Measurements from ENCODE around the gene BANF2. TPM values are rescaled to one million over a fixed set of nuclear protein-coding genes. Genes with fewer than 3 reads are reported as not detected.
A peak's percentile ranks its signal among the peaks of the same experiment; 100 is the strongest.

The BANF2 gene
- total and polyA plus RNA-seq, 2 of the 13 experiments (the other 11 are each of a cell fraction or from before 2014, with no cell fraction given), result 0.35 TPM; not detected in 1

GRCh38 chr20:17682103-17682888, 17.5 kb upstream of the BANF2 start, which contains the start of gene RRBP1 (continued):
- TF ChIP-seq NR2C2 (CRISPR knock-in tag; IDR thresholded peaks at IDR 0.05; ENCODE audit: borderline replicate concordance) (peak; percentile 69; the same call in 1 of the 2 replicates), ZSCAN25 (CRISPR knock-in tag; IDR thresholded peaks at IDR 0.05) (peak; percentile 43; the same call in 1 of the 2 replicates), ATF4 (CRISPR knock-in tag; IDR thresholded peaks at IDR 0.05) (peak in 1 of 2 experiments; percentile 79; a peak in 2 of 4 replicates), MAZ (IDR thresholded peaks at IDR 0.05; ENCODE audit: borderline replicate concordance, low read depth, low read length) (peak; percentile 97), MAZ (CRISPR knock-in tag; IDR thresholded peaks at IDR 0.05; ENCODE audit: low read depth) (peak; percentile 98), ZNF564 (CRISPR knock-in tag; IDR thresholded peaks at IDR 0.05) (peak; percentile 89), HNF4G (IDR thresholded peaks at IDR 0.05; ENCODE audit: borderline replicate concordance, low read depth, low read length) (0 out of 2 replicates have a peak, but pooled peaks have one; percentile 12), HNF4G (CRISPR knock-in tag; IDR thresholded peaks at IDR 0.05; ENCODE audit: borderline replicate concordance, low read depth) (no peak; the same call in 1 of the 2 replicates), BORCS8-MEF2B (CRISPR knock-in tag; IDR thresholded peaks at IDR 0.05) (peak; percentile 82), FLYWCH1 (CRISPR knock-in tag; IDR thresholded peaks at IDR 0.05) (no peak), ZNF17 (CRISPR knock-in tag; IDR thresholded peaks at IDR 0.05) (no peak), EHMT2 (IDR thresholded peaks at IDR 0.05; ENCODE audit: borderline replicate concordance, low read depth, low read length) (peak; percentile 73; the same call in 1 of the 2 replicates), HNRNPH1 (optimal IDR thresholded peaks at IDR 0.05; ENCODE audit: low read depth, low read length) (peak; percentile 73), MTA3 (CRISPR knock-in tag; IDR thresholded peaks at IDR 0.05) (no peak), ZNF20 (CRISPR knock-in tag; IDR thresholded peaks at IDR 0.05) (0 out of 2 replicates have a peak, but pooled peaks have one; percentile 61), HDAC2 (CRISPR knock-in tag; IDR thresholded peaks at IDR 0.05) (peak; percentile 89), MAFK (conservative IDR thresholded peaks at IDR 0.05 in 1 of 2, IDR thresholded peaks at IDR 0.05 in 1 of 2; ENCODE audit: low read length in 2 of 2) (no peak), MEF2D (CRISPR knock-in tag; IDR thresholded peaks at IDR 0.05) (peak; percentile 94), ZSCAN22 (CRISPR knock-in tag; IDR thresholded peaks at IDR 0.05) (no peak; the same call in 1 of the 2 replicates), CSRNP1 (CRISPR knock-in tag; IDR thresholded peaks at IDR 0.05) (peak; percentile 63; the same call in 1 of the 2 replicates), E2F1 (CRISPR knock-in tag; IDR thresholded peaks at IDR 0.05) (peak; percentile 95), FOXA1 (IDR thresholded peaks at IDR 0.05) (no peak), FOXA1 (CRISPR knock-in tag; IDR thresholded peaks at IDR 0.05) (peak; percentile 58)

Measured in HepG2 (cell line).